Naive thymus-derived CD8-positive, alpha-beta T cell (primary cell): ENCODE data around the gene ACCSL. TPM values are rescaled to one million over a fixed set of nuclear protein-coding genes. Genes with fewer than 3 reads are reported as not detected.

Experiments
- ATAC-seq, 2 donors: fragments of 150-1000 bp; cut with Tn5 transposase in 1 of 2; sonication (Bioruptor Pico), chemical (Tn5 transposase) in 1 of 2; 1 replicate in 1 of 2; 2 replicates in 1 of 2; pipeline ENCODE4 v1.10.0; 2021; ENCODE audit warnings: mild to moderate bottlenecking in 2 of 2, moderate library complexity in 2 of 2
- POLR2A ChIA-PET: fragments of 350-600 bp; sonication (Branson Sonifier 250); formaldehyde crosslinking; loops from one replicate; lab custom pipeline; 2021; ENCODE audit warnings: antibody characterized with exemption; lab: Charles Lee
- DNase-seq, 10 donors: peaks; one replicate each; pipeline versions ENCODE4 v3.0.0 to v3.0.0-alpha.2; 2020 to 2022
- H3K27ac Mint-ChIP-seq, 10 donors: one replicate each; pipeline ENCODE4 v1.8.0; 2020 to 2022; ENCODE audit warnings: mild to moderate bottlenecking in 10 of 10, mixed read lengths in 10 of 10, moderate library complexity in 4 of 10, inconsistent platforms in 1 of 10
- H3K27me3 Mint-ChIP-seq, 5 donors: one replicate each; pipeline ENCODE4 v1.8.0; 2021 to 2022; ENCODE audit warnings: mixed read lengths in 5 of 5
- H3K36me3 Mint-ChIP-seq, 3 donors: one replicate each; pipeline ENCODE4 v1.8.0; 2020 to 2022; ENCODE audit warnings: mixed read lengths in 3 of 3, mild to moderate bottlenecking in 2 of 3, inconsistent platforms in 1 of 3
- H3K4me1 Mint-ChIP-seq, 4 donors: one replicate each; pipeline ENCODE4 v1.8.0; 2021 to 2022; ENCODE audit warnings: mixed read lengths in 4 of 4
- H3K4me3 Mint-ChIP-seq, 10 donors: one replicate each; pipeline ENCODE4 v1.8.0; 2020 to 2022; ENCODE audit warnings: mild to moderate bottlenecking in 10 of 10, mixed read lengths in 10 of 10, moderate library complexity in 6 of 10, inconsistent platforms in 1 of 10
- H3K9me3 Mint-ChIP-seq, 9 donors: one replicate each; pipeline ENCODE4 v1.8.0; 2020 to 2022; ENCODE audit warnings: mixed read lengths in 9 of 9, mild to moderate bottlenecking in 3 of 9, inconsistent platforms in 1 of 9, moderate library complexity in 1 of 9
- polyA plus RNA-seq, 3 donors: library from polyadenylated mRNA; unstranded; fragments of 300-500 nt; fragmentation: Illumina TruSeq; gene quantifications; one replicate each; pipeline ENCODE4 v1.2.3, GENCODE V29; 2021
- total RNA-seq, 8 experiments: library from RNA in 2 of 8; stranded (reverse) in 2 of 8; gene quantifications; one replicate each; pipeline ENCODE4 v1.2.3 and lab custom pipeline; 2021 to 2026

Gene ACCSL
- total and polyA plus RNA-seq, 5 experiments from 2014 or later, result not detected

GRCh38 chr11:44095506-44096359 is 48.0 kb downstream of the ACCSL start, which contains the start of gene EXT2:
Gene EXT2 (plus strand): TSS chr11:44095678. CDS start chr11:44107713, 12,035 bp downstream.
- Mint-ChIP-seq H3K4me1 (peaks cover 24 to 47% (median 39%) of the 10 kb centered on the region in 4 donors), H3K9me3 (no peaks in the 10 kb centered on the region), H3K4me3 (peak within 1 kb of the TSS; percentile 79 to 94 (median 87)), H3K36me3 (peaks cover 0 to 10% (median 5%) of the 10 kb centered on the region in 3 donors), H3K27me3 (no peaks in the 10 kb centered on the region), H3K27ac (peak within 1 kb of the TSS; percentile 43 to 93 (median 72))
- ATAC-seq, result peak; percentile 92 to 94
- DNase-seq, result peak; percentile 70 to 91 (median 84)
- POLR2A ChIA-PET, result interaction anchor here (1.7 kb wide), 1 partner anchor 8 kb away, joined by 5 read pairs; no protein-coding TSS in a partner anchor

GRCh38 chr11:44096360-44097185 is 48.8 kb downstream of the ACCSL start:
- Mint-ChIP-seq H3K4me3 (peak overlapping the region; percentile 79 to 94 (median 86)), H3K36me3 (peaks cover 0 to 10% (median 5%) of the 10 kb centered on the region in 3 donors), H3K27ac (peak overlapping the region in 9 of 10 donors; percentile 23 to 93 (median 55)), H3K4me1 (peaks cover 27 to 54% (median 45%) of the 10 kb centered on the region in 4 donors), H3K9me3 (no peaks in the 10 kb centered on the region), H3K27me3 (no peaks in the 10 kb centered on the region)
- ATAC-seq (no peak), DNase-seq (no peak)
- POLR2A ChIA-PET, result no interaction called here

- peak overlapping the region in 2 of 10 donors; percentile 60 to 75 for H3K27ac Mint-ChIP-seq
- no peaks in the 10 kb centered on the region for H3K9me3 Mint-ChIP-seq
- peaks cover 0 to 10% (median 5%) of the 10 kb centered on the region in 3 donors for H3K36me3 Mint-ChIP-seq
- H3K27me3 Mint-ChIP-seq, result no peaks in the 10 kb centered on the region
- POLR2A ChIA-PET, result no interaction called here
- peaks cover 34 to 67% (median 56%) of the 10 kb centered on the region in 4 donors for H3K4me1 Mint-ChIP-seq
- no peak for ATAC-seq
- H3K4me3 Mint-ChIP-seq, result peak overlapping the region in 5 of 10 donors; percentile 3 to 67 (median 16)
- DNase-seq, result no peak
Measured at GRCh38 chr11:44097821-44098220, 50.0 kb downstream of the ACCSL start.

GRCh38 chr11:44101098-44101497 is 53.3 kb downstream of the ACCSL start:
- POLR2A ChIA-PET, result no interaction called here
- DNase-seq (no peak), ATAC-seq (no peak)
- Mint-ChIP-seq H3K9me3 (no peaks in the 10 kb centered on the region), H3K27me3 (no peaks in the 10 kb centered on the region), H3K4me1 (peaks cover 33 to 64% (median 53%) of the 10 kb centered on the region in 4 donors), H3K4me3 (no peak overlapping the region), H3K27ac (peak overlapping the region in 1 of 10 donors; percentile 27), H3K36me3 (peaks cover 0 to 13% (median 5%) of the 10 kb centered on the region in 3 donors)

- peaks cover 0 to 30% (median 5%) of the 10 kb centered on the region in 3 donors for H3K36me3 Mint-ChIP-seq
- H3K27me3 Mint-ChIP-seq, result no peaks in the 10 kb centered on the region
- ATAC-seq, result no peak
- DNase-seq, result no peak
- H3K4me3 Mint-ChIP-seq, result no peak overlapping the region
- POLR2A ChIA-PET, result interaction anchor here (1.3 kb wide), 1 partner anchor 10 kb away, joined by 5 read pairs; the partner anchor contains the start of gene EXT2
- H3K27ac Mint-ChIP-seq, result no peak overlapping the region
- peaks cover 21 to 43% (median 37%) of the 10 kb centered on the region in 4 donors for H3K4me1 Mint-ChIP-seq
- no peaks in the 10 kb centered on the region for H3K9me3 Mint-ChIP-seq
Measured at GRCh38 chr11:44104481-44105294, 56.9 kb downstream of the ACCSL start.

GRCh38 chr11:44108260-44108659 is 60.5 kb downstream of the ACCSL start:
- Mint-ChIP-seq H3K27me3 (no peaks in the 10 kb centered on the region), H3K4me1 (peaks cover 8 to 18% (median 16%) of the 10 kb centered on the region in 4 donors), H3K4me3 (no peak overlapping the region), H3K27ac (peak overlapping the region in 1 of 10 donors; percentile 51), H3K9me3 (no peaks in the 10 kb centered on the region), H3K36me3 (peaks cover 0 to 50% (median 9%) of the 10 kb centered on the region in 3 donors)
- POLR2A ChIA-PET, result no interaction called here
- ATAC-seq (no peak), DNase-seq (no peak)

Other genes with a start within 250 kb of the ACCSL start
- gene ALKBH3, start 167.2 kb upstream of the ACCSL start, total RNA-seq, result 10 to 100 TPM; 44.9 to 55.0 TPM
- gene ALKBH3, start 167.2 kb upstream of the ACCSL start, polyA plus RNA-seq, result 10 to 100 TPM; 37.6 to 45.2 (median 40.4) TPM
- gene C11orf96, start 105.3 kb upstream of the ACCSL start, total RNA-seq, result not detected
- gene C11orf96, start 105.3 kb upstream of the ACCSL start, polyA plus RNA-seq, result not detected
- gene ACCS, start 18.3 kb downstream of the ACCSL start, total RNA-seq, result 10 to 100 TPM; 25.9 to 27.8 TPM
- 1 to 10 TPM in 1 of 3 donors, under 1 TPM in 2; 0.79 to 1.2 (median 0.99) TPM for gene ACCS, start 18.3 kb downstream of the ACCSL start, polyA plus RNA-seq
- gene EXT2, start 47.7 kb downstream of the ACCSL start, total RNA-seq, result 10 to 100 TPM; 27.3 to 27.8 TPM
- gene EXT2, start 47.7 kb downstream of the ACCSL start, polyA plus RNA-seq, result 10 to 100 TPM; 30.6 to 39.5 (median 37.6) TPM